Stimulated activated CD8-positive, alpha-beta memory T cell treated with anti-CD3 and anti-CD28 coated beads, Interleukin-12 subunit alpha, Interleukin-12 subunit beta, amount 100 ng/mL, for 24 hours (primary cell): Measurements from ENCODE around the gene B4GALT7.
"Not testable (repeated sequence)": the region's sequence is repeated elsewhere in the genome, so short reads cannot be mapped to it uniquely, and the experiment has no call there.

Experiments used
- DNase-seq: peaks from one replicate; pipeline ENCODE4 v3.0.0-alpha.2; 2020; ENCODE audit errors: extremely low read depth

Gene B4GALT7

GRCh38 chr5:177609076-177610059 lies 9.4 kb downstream of the B4GALT7 start:
- no peak for DNase-seq

GRCh38 chr5:177610131-177610769 lies 10.3 kb downstream of the B4GALT7 start:
- DNase-seq: no peak

- no peak for DNase-seq
These were observed 11.0 kb downstream of the B4GALT7 start for GRCh38 chr5:177610770-177611445.

GRCh38 chr5:177611446-177612214 lies 11.7 kb downstream of the B4GALT7 start:
- DNase-seq: no peak

GRCh38 chr5:177612215-177612673 lies 12.3 kb downstream of the B4GALT7 start:
- no peak for DNase-seq

- DNase-seq: no peak
These were observed 20.6 kb downstream of the B4GALT7 start for GRCh38 chr5:177620560-177620959.

- not testable (repeated sequence) for DNase-seq
These were observed 24.2 kb downstream of the B4GALT7 start for GRCh38 chr5:177624172-177624571.

- DNase-seq: not testable (repeated sequence)
These were observed 30.3 kb downstream of the B4GALT7 start for GRCh38 chr5:177630186-177630585.

GRCh38 chr5:177634912-177635311 lies 35.0 kb downstream of the B4GALT7 start:
- not testable (repeated sequence) for DNase-seq

GRCh38 chr5:177645462-177645861 lies 45.5 kb downstream of the B4GALT7 start:
- DNase-seq: not testable (repeated sequence)

GRCh38 chr5:177651235-177651634 lies 51.3 kb downstream of the B4GALT7 start:
- not testable (repeated sequence) for DNase-seq

GRCh38 chr5:177657846-177658245 lies 57.9 kb downstream of the B4GALT7 start:
- DNase-seq: not testable (repeated sequence)

- not testable (repeated sequence) for DNase-seq
These were observed 58.6 kb downstream of the B4GALT7 start for GRCh38 chr5:177658542-177658941.
